HPDE6-E6E7 (cell line): ENCODE data around the gene PRAF2.

Experiments used
- DNase-seq: peaks from one replicate; pipeline ENCODE4 v3.0.0; 2011; ENCODE audit warnings: missing footprints; ENCODE audit errors: extremely low spot score

PRAF2 gene

GRCh38 chrX:49042581-49043219 is 31.1 kb downstream of the PRAF2 start:
- DNase-seq = no peak

GRCh38 chrX:49041744-49042580 is 31.8 kb downstream of the PRAF2 start:
- no peak for DNase-seq

- DNase-seq = no peak
Measured at GRCh38 chrX:49040376-49040955, 33.3 kb downstream of the PRAF2 start.

DNA sequence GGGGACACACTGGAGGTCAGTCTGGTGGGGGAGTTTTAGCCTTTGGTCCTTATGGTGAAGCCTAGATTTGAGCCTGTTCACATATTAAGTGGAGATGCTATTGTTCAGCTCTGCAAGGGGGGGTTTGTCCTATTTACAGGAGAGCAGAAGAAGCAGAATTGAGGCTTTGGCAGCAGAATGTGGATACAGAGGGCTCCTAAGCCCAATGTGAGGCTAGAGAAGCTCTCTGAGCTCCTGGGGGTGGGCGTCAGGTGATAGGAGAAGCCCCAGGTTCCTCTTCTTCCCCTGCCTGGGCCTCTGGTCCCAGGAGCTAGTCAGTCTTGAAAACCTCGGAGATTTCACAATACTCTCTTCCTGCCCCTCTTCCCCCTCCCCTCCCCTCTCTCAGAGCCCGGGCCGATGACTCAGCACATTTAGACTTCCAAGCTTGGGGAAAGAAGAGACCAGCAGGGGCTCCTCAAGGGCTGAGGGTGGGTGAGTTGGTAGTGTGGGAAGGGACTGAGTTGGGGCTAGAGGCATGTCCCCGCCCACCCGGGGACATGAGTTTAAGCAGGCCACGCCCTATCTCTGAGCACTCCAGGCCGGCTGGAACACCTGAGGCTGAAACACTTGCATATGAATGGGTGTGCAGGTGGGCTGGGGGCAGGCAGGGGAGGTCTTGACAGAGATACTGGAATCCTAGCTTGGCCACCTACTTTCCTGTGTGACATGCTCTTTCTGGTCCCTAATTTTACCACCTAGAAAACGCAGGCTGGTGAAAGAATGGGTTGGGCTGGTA is 34.0 kb downstream of the PRAF2 start:
- DNase-seq = peak; percentile 64

DNA sequence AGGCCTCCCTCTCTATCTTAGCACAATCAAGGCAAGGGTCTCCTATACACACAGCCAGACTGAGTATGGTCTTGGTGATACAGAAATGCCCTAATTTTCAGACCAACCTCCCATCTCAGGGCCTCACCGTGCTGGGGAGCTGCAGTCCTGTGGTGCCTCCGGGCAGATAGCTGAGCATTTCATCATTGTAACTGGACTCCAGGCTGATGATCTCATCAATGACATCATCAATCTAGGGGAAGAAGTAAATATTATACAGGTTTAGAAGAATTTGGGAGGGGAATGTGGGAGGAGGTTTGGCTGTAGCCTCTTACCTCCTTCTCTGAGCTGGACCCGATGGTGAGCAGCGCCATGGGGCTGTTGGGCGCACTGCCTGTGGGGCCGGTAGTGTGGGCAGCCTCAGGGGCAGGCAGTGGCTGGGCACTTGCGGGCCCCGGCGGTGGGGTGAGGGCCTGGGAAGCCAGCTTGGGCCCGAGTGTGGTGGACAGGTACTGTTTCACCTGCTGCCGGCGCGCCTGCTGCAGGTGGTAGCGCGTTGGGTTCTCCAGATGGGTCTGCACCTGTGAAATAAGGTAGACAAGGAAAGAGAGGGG is 35.8 kb downstream of the PRAF2 start:
- no peak for DNase-seq

DNA sequence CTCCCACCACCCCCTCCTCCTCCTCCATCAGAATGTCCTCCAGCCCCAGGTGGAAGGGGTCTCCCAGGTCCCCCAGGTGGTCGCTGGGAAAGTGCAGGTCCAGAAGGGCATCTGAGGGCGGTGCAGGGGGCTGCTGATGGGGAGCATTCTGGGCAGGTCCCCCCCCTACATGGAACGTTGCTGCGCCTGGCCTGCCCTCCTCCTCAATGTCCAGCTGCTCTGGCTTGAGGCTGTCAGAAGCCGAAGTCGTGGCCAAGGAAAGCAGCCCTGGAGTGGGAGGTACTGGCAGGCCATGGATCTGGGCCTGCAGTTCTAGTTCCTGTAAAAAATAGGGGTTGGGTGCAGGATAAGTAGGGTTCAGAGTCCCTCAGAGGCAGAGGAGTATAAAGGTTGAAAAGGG is 43.5 kb downstream of the PRAF2 start:
- DNase-seq = no peak

- peak; percentile 35 for DNase-seq
Measured at GRCh38 chrX:49029876-49030275, 43.9 kb downstream of the PRAF2 start.
